SK-N-MC (cell line): ENCODE measurements around the gene SPOCD1.

Experiments used
- DNase-seq: peaks from one replicate; pipeline ENCODE4 v3.0.0-alpha.2; 2011; ENCODE audit warnings: low read depth, low spot score
- H3K27ac ChIP-seq: fragments of 200-600 bp; sonication (generic); 2 replicates; pipeline ENCODE4 v1.5.1; 2016; ENCODE audit warnings: mixed run types
- H3K36me3 ChIP-seq: fragments of 200-600 bp; sonication (generic); 2 replicates; pipeline ENCODE4 v1.6.1; 2017; ENCODE audit warnings: antibody characterized with exemption, low read length, mixed read lengths; ENCODE audit not compliant: insufficient read depth
- H3K4me3 ChIP-seq: fragments of 200-600 bp; sonication (generic); 2 replicates; pipeline ENCODE4 v1.5.1; 2016
- H3K9ac ChIP-seq: fragments of 200-600 bp; sonication (generic); 2 replicates; pipeline ENCODE4 v1.8.0; 2017; ENCODE audit warnings: mixed run types, mixed read lengths; ENCODE audit not compliant: insufficient read length
- H3K9me3 ChIP-seq: fragments of 200-600 bp; sonication (generic); 2 replicates; pipeline ENCODE4 v1.6.1; 2017; ENCODE audit warnings: low read depth, mild to moderate bottlenecking, antibody characterized with exemption, low read length, moderate library complexity, mixed read lengths
- EZH2 ChIP-seq: fragments of 200-600 bp; sonication (generic); IDR thresholded peaks from one replicate; pipeline ENCODE4 v1.6.1; 2017; ENCODE audit warnings: antibody characterized with exemption
- FOXP2 ChIP-seq: optimal IDR thresholded peaks from 2 replicates; pipeline ENCODE3; 2011; ENCODE audit warnings: mild to moderate bottlenecking, moderate library complexity; ENCODE audit not compliant: insufficient read depth; ENCODE audit errors: extremely low read length, control extremely low read depth
- POLR2AphosphoS5 ChIP-seq: IDR thresholded peaks from 2 replicates; pipeline ENCODE4 v1.6.1; 2012; ENCODE audit warnings: mild to moderate bottlenecking, low read depth, low read length, borderline replicate concordance

The SPOCD1 gene

DNA sequence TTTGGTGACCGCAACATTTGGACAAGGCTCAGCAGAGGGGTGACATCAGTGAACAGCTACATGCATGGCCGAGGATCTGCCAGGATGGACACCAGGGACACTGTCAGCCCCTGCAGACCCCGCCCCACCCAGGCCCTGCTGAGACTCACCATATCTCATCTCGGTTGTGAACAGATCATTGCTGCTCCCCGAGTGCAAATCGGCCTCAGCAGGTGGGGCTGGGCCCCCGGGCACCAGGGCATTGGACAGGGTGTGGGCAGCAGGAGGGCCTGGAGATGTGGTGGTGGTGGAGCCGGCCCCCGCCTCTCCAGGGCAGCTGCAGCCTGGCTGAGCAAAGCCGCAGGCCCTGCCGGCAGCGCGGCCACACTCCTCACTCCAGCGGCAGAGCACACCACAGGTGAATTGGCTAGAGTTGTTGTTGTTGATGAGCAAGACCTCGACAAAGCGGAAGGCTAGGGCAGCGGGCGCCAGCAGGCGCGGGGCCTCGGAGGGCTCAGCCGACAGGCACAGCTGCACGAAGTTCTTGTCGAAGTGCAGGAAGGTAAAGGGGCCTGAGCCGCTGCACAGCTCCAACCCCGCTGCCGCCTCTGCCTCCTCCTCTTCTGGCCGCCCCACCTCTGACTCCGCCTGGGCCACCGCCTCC lies 59.9 kb downstream of the SPOCD1 start:
- TF ChIP-seq FOXP2 (no peak), POLR2AphosphoS5 (no peak), EZH2 (no peak)
- Histone ChIP-seq H3K9me3 (no peaks in the 10 kb centered on the region), H3K36me3 (peaks cover 4% of the 10 kb centered on the region; the same call in 1 of the 2 replicates), H3K27ac (no peak overlapping the region), H3K4me3 (no peak overlapping the region), H3K9ac (no peak overlapping the region)
- DNase-seq = no peak

GRCh38 chr1:31755197-31755611 lies 60.6 kb downstream of the SPOCD1 start:
- H3K9ac ChIP-seq = no peak overlapping the region
- H3K27ac ChIP-seq = no peak overlapping the region
- DNase-seq = no peak
- H3K9me3 ChIP-seq = no peaks in the 10 kb centered on the region
- H3K36me3 ChIP-seq = peaks cover 4% of the 10 kb centered on the region; the same call in 1 of the 2 replicates
- TF ChIP-seq FOXP2 = no peak
- no peak for TF ChIP-seq POLR2AphosphoS5
- TF ChIP-seq EZH2 = no peak
- no peak overlapping the region for H3K4me3 ChIP-seq

GRCh38 chr1:31754397-31754796 lies 61.4 kb downstream of the SPOCD1 start:
- Histone ChIP-seq H3K36me3 (peaks cover 4% of the 10 kb centered on the region; the same call in 1 of the 2 replicates), H3K4me3 (no peak overlapping the region), H3K9ac (no peak overlapping the region), H3K27ac (no peak overlapping the region), H3K9me3 (no peaks in the 10 kb centered on the region)
- TF ChIP-seq FOXP2 (no peak), POLR2AphosphoS5 (no peak), EZH2 (no peak)
- no peak for DNase-seq

GRCh38 chr1:31753707-31754349 lies 62.0 kb downstream of the SPOCD1 start:
- Histone ChIP-seq H3K4me3 (no peak overlapping the region), H3K9ac (no peak overlapping the region), H3K36me3 (peaks cover 4% of the 10 kb centered on the region; the same call in 1 of the 2 replicates), H3K27ac (no peak overlapping the region), H3K9me3 (no peaks in the 10 kb centered on the region)
- no peak for TF ChIP-seq POLR2AphosphoS5
- TF ChIP-seq EZH2 = no peak
- TF ChIP-seq FOXP2 = no peak
- no peak for DNase-seq

DNA sequence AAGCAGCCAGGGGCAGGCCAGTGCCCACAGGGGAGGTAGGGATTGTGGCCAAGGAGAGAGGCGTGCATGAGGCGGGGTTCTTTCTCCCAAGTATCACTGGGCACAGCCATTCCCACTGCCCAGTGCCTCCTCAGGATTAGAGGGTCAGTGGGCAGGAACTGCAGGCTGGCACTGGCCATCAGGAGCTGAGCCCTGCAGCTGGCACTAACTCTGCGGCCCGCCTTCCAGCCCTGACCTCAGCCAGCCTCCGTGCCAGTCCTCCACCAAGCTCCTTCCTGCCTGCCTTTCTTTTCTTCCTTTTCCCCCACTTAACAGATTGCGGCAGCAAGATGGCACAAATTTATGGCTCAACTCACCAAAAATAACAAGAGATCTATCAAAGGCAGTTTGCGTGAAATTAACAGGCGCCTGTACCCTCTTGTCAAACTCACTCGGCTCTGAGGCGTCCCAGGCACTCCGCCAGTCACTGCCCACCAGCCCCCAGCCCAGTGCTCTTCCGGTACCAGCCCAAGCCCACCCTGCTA lies 62.8 kb downstream of the SPOCD1 start:
- DNase-seq = no peak
- H3K36me3 ChIP-seq = peaks cover 4% of the 10 kb centered on the region; the same call in 1 of the 2 replicates
- H3K9me3 ChIP-seq = no peaks in the 10 kb centered on the region
- TF ChIP-seq EZH2 (no peak), FOXP2 (no peak), POLR2AphosphoS5 (no peak)
- no peak overlapping the region for H3K4me3 ChIP-seq
- H3K27ac ChIP-seq = no peak overlapping the region
- H3K9ac ChIP-seq = no peak overlapping the region

DNA sequence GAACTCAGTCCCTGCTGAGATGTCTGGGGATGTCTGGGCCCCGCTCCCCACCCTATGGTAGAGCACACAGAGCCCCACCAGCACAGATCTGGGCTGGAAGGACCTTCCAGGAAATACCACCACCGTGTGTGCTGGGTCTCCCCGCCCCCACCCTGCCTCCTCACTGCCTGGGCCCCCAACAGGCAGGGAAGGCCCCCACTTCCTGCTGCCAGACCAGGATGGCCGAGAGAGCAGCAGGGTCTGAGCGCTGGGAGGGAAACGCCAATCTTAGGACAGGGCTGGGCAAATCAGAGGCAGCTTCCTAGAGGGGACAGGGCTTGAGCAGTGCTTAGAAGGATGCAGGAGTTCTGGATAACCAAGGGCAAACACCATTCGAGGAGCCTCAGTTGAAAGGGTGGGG lies 63.6 kb downstream of the SPOCD1 start:
- H3K27ac ChIP-seq = no peak overlapping the region
- H3K4me3 ChIP-seq = no peak overlapping the region
- no peaks in the 10 kb centered on the region for H3K9me3 ChIP-seq
- H3K9ac ChIP-seq = no peak overlapping the region
- no peak for DNase-seq
- TF ChIP-seq EZH2 (no peak), POLR2AphosphoS5 (no peak), FOXP2 (no peak)
- peaks cover 4% of the 10 kb centered on the region; the same call in 1 of the 2 replicates for H3K36me3 ChIP-seq

DNA sequence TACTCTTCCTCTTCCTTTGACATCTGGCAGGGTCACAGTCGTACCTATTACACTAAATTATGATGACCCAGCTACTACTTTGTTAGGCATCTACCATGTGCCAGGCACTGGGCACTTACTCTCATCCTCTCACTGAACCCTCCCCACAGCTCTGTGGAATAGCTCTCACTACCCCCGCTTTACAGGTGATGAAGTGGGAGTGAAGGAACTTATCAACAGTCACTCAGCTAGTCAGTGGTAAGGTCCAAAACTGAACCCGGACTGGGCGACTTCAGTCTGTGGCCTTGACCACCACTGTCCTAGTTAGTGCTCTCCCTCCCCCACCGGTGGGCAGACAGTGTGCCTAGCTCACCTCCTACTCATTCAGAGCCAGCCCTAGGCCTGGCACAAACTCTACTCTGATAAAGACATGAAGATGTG lies 64.0 kb downstream of the SPOCD1 start:
- Histone ChIP-seq H3K36me3 (peaks cover 4% of the 10 kb centered on the region; the same call in 1 of the 2 replicates), H3K4me3 (no peak overlapping the region), H3K9me3 (no peaks in the 10 kb centered on the region), H3K9ac (no peak overlapping the region), H3K27ac (no peak overlapping the region)
- no peak for TF ChIP-seq EZH2
- no peak for TF ChIP-seq POLR2AphosphoS5
- no peak for DNase-seq

GRCh38 chr1:31750858-31751510 lies 64.8 kb downstream of the SPOCD1 start:
- H3K9ac ChIP-seq = no peak overlapping the region
- DNase-seq = no peak
- H3K9me3 ChIP-seq = no peaks in the 10 kb centered on the region
- no peak overlapping the region for H3K27ac ChIP-seq
- TF ChIP-seq FOXP2 = no peak
- TF ChIP-seq EZH2 = no peak
- TF ChIP-seq POLR2AphosphoS5 = no peak
- H3K4me3 ChIP-seq = no peak overlapping the region
- H3K36me3 ChIP-seq = peaks cover 2% of the 10 kb centered on the region; the same call in 1 of the 2 replicates
